Measurements from ENCODE around the gene OSCAR.

Gene OSCAR

DNA sequence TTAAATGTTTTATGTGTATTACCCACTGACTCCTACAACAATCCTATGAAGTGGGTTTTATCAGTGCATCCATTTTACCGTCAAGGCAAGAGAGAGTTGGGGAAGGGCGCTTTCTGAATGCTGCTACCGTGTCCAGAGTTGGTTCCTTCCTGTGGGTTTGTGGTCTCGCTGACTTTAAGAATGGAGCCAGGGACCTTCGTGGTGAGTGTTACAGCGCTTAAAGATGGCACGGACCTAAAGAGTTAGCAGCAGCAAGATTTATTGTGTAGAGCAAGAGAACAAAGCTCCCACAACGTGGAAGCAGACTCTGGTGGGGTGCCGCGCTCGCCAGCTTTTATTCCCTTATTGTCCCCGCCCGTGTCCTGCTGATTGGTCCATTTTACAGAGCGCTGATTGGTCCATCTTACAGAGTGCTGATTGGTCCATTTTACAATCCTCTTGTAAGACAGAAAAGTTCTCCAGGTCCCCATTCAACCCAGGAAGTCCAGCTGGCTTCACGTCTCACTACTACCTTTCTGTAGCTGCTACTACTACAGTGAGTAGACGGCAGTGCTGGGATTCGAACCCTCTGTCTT, 6.1 kb downstream of the OSCAR start:
- DNase-seq (ENCODE audit: low spot score), result no peak

DNA sequence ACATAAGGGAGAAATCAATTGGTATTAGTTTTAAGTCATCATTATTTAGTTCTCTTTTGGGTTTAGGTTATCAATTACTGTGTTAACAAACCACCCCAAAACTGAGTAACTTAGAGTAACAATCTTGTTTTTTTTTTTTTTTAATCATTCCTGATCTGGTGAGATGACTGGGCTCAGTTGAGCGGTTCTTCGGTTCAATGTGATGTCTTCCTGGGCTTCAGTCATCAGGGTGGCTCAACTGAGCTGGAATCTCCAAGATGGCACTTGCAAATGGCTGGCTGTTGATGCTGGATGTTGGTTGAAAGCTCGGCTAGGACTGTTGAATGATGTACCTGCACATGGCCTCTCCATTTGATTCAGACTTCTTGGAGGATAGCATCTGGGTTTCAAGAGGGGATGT, 16.2 kb downstream of the OSCAR start:
- no peak for DNase-seq (ENCODE audit: low spot score)

- DNase-seq (ENCODE audit: low spot score), result no peak
Observed at GRCh38 chr19:54081032-54081431, 19.6 kb downstream of the OSCAR start, which contains the start of gene TARM1. Gene TARM1, minus strand, starts transcription at chr19:54081365. Its CDS starts 25 bp downstream, at chr19:54081340.

DNA sequence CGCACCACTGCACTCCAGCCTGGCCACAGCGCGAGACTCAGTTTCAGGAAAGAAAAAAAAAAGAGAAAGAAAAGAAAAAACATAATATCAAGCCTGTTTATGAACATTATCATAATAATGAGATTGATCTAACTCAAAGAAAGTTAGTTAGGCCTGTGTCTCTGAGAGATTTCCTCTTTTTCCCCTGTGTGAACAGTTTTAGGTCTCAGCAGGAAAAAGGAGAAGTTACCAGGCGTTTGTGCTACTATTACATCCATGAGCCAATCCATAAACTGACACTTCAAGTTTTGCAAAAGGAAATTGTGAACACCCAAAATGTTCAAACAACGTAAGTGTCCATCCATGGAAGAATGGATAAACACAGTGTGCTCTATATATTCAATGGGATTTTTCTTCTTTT, 23.3 kb downstream of the OSCAR start:
- DNase-seq (ENCODE audit: low spot score), result no peak

GRCh38 chr19:54074851-54075250, 25.8 kb downstream of the OSCAR start:
- DNase-seq (ENCODE audit: low spot score), result no peak

- no peak for DNase-seq (ENCODE audit: low spot score)
Observed at GRCh38 chr19:54073829-54074228, 26.8 kb downstream of the OSCAR start.

DNA sequence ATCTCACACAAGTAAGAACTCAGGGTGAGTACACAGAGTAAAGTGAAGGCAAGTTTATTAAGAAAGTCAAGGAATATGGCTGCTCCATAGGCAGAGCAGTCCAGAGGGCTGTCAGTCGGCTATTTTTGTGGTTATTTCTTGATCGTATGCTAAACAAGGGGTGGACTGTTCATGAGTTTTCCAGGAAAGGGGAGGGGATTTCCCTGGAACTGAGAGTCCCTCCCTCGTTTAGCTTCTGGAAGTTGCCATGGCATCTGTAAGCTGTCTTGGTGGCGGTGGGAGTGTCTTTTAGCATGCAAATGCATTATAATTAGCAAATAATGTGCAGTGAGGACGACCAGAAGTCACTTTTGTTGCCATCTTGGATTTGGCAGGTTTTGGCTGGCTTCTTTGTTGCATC, 31.1 kb downstream of the OSCAR start:
- no peak for DNase-seq (ENCODE audit: low spot score)

DNA sequence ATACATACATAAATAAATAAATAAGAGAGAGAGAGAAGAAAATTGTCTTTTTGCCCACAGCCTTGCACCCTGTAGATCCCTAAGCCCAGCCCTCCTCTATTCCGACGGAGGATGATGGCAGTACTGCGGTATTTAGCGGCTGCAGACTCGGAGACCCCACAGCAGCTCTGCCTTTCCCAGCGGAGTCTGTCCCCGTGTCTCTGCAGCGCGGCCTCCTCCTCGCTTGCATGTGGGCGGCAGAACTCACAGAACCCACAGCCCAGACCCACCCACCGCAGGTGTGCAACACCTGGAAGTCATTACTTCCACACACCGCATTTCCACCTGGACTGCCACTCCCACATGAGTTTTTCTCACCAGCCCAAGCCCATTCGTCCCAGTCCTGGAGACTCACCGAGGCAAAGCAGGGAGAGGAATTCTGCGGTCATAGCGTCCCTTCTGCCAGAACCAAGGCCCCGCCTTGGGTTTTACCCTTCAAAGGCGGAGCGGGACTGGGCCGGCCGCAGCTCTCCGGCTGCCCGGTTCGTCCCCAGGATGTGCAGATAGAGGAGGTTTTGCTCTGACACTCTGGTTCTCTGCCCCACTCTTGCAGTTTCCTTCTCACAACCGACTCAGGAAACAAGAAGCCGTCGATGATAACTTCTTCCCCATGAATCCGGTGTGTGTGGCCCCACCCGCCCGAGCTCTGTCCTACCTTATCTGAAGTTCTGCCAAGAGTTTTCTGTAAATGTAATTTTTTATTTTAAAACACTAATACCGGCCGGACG, 37.1 kb downstream of the OSCAR start, which contains the start of gene VSTM1:
Gene VSTM1, minus strand, starts transcription at position 548 of the 767 bp plus-strand sequence. Its CDS starts 120 bp downstream, at position 428.
- DNase-seq (ENCODE audit: low spot score), result no peak

DNA sequence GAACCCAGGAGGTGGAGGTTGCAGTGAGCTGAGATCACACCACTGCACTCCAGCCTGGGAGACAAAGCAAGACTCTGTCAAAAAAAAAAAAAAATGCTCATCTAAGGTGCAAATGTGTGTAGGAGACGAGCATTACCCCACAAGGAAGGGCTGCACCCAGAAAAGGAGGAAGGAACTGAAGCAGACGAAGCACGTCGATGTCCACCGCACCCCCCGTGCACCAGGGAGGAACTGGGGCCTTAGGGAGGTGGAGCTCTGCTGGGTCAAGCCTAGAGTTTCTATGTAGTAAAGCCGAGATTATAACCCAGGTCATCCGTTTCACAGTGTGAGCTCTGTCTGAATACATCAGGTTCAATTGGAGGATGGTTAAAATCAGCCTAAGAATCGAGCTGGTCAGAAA, 38.0 kb downstream of the OSCAR start:
- DNase-seq (ENCODE audit: low spot score), result no peak

DNA sequence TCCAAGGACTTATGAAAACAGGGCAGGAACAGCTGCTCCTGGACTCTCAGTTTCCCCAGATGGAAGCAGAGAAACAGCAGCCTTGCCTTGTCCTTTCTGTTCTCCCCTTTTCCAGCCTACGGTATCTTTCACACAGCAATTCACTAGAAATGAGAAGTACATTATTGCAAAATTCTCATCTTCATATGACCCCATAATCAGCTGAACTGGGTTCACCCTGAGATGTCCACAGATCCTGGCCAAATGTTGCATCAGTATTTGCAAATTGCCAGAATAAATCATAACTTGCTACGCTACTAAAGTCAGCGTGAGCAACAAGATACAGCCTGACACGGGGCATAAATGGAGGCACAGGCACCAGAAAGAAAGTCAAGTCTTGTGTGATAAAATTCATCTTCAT, 53.0 kb downstream of the OSCAR start:
- DNase-seq (ENCODE audit: low spot score), result no peak

DNA sequence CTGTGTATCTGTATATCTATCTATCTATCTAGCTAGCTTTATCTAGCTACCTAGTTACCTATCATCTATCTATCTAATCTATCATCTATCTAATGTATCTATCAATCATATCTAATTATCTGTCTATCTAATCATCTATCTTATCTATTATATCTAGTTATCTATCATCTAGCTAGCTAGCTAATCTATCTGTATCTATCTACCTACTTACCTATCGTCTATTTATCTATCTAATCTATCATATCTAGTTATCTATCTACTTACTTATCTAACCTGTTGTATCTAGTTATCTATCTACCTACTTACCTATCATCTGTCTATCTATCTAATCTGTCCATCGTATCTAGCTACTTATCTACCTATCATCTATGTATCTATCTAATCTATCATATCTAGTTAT, 54.8 kb downstream of the OSCAR start:
- no peak for DNase-seq (ENCODE audit: low spot score)
